Measurements from ENCODE around the gene SMIM28.

Gene SMIM28

DNA sequence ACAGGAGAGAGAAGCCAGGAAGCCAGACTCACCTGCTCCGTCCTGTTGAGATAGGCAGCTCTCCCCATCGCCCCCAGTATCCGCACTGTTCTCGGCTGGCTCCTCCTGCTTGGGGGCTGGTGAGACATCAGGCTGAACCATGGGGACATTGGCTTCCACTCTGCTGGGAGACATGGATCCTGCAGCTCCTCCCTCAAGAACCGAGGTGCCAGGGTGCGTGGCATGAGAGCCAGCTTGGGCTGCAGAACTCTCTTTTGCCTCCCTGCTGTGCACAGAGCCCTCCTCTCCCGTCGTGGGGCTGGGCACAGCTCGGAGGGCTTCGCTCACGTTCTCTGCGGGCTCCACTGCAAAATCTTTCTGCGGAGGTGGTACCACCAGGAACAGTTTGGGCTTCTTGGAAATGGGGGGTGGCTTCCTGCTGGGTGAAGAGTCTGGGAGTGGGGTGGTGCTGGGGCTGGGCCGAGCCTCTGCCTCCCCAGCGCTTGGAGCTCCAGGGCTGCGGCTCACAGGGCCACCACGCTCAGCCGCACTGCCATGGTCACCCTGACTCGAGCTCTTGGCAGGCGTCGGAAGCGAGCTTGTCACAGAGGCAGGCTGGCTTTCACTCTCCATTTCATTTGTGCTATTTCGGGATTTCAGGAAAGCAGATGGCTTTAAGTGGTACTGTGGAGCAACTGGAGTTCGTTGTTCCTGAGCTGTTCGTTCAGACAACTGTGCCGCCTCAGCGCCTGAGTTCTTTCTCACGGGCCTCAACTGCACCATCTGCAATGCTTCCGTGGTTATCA is 52.8 kb downstream of the SMIM28 start:
- DNase-seq (ENCODE audit: low read depth): no peak

DNA sequence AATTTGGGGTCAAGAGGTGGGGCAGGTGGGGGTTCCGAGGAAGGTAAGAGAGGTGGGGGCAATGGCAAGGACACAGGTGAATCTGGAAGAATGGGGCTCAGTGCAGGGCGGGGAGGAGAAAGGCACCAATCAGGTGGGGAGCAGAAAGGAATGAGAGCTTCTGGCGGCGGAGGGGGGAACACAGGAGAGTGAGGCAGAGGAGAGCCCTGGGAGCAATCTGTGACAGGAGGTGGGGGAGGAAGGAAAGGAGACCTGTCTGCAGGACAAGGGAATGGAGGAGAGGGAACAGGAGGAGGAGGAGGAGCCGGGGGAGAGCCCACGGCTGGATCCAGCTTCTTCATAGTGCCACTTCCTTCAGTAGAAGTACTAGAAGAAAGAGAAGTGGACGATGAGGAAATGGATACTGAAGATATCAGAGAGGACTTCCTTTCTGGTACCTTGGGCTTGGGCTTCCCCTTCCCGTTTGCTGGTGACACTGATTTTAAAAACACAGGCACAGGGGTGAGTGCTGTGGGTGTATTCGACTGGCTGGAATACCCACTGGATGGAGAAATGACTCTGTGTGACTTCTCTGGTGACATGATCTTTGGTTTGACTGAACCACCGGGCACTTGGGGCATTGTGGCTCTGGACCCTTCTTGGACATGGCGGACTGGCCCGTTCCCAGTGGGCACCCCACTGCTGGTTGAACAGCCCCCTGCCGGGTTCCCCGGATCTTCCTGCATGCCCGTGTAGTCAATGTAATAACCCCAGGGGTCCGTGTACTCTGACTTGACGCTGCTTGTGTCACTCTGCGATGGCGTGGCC is 53.8 kb downstream of the SMIM28 start:
- DNase-seq (ENCODE audit: low read depth): no peak

DNA sequence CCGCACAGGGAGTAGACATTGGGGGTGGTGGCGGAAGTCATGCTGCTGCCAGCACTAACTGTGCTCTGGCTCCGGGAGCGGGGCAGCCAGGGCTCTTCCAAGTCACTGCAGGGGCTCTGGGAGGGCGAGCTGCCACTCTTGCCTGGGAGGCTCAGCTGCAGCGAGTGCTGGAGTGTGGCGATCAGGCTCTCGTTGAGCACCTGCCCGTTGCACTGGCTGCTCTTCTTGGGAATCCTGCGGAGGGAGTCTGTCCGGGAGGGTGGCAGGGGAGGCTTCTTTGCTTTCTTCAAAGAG is 54.3 kb downstream of the SMIM28 start:
- no peak for DNase-seq (ENCODE audit: low read depth)

Measured in ELR (cell line).